IMR-90 (cell line): ENCODE measurements around the gene TUBA3D. TPM values are rescaled to one million over a fixed set of nuclear protein-coding genes. Genes with fewer than 3 reads are reported as not detected.

ENCODE experiments used
- ATAC-seq: fragments of 200-7000 bp; cut with Tn5 transposase; 2 replicates; pipeline ENCODE4 v1.9.1; 2020; ENCODE audit warnings: low read depth, mild to moderate bottlenecking, moderate library complexity
- BruUV-seq: library from RNA; stranded (reverse); fragments of 400-500 nt; replicated peaks from 2 replicates; lab custom pipeline; 2021; lab: Mats Ljungman, UMichigan
- CTCF ChIA-PET: fragments of 300-600 bp; formaldehyde crosslinking; extraction: SDS; loops from one replicate; lab custom pipeline; 2021; ENCODE audit warnings: antibody characterized with exemption; lab: Yijun Ruan, JAX
- POLR2A ChIA-PET: fragments of 300-600 bp; sonication (Branson Sonifier 250); formaldehyde crosslinking; loops from one replicate; lab custom pipeline; 2022; ENCODE audit warnings: antibody characterized with exemption; ENCODE audit not compliant: unreplicated experiment; lab: Charles Lee
- DNase-seq: peaks from one replicate; pipeline ENCODE4 v3.0.0; 2013
- H2AFZ ChIP-seq: replicated peaks from 2 replicates; pipeline ENCODE3; 2013; ENCODE audit warnings: low read length, mild to moderate bottlenecking; ENCODE audit not compliant: poor library complexity
- H2AK5ac ChIP-seq: 2 replicates; pipeline ENCODE4 v1.6.1; 2013; ENCODE audit warnings: low read depth, low read length, inconsistent platforms
- H2AK9ac ChIP-seq: replicated peaks from 2 replicates; pipeline ENCODE3; 2013; ENCODE audit warnings: mild to moderate bottlenecking, low read depth, low read length, moderate library complexity; ENCODE audit not compliant: poor library complexity
- H2BK120ac ChIP-seq: 2 replicates; pipeline ENCODE4 v1.6.1; 2013; ENCODE audit warnings: low read depth, low read length, inconsistent platforms
- H2BK15ac ChIP-seq: 3 replicates; pipeline ENCODE4 v1.6.1; 2013; ENCODE audit warnings: low read depth, low read length, inconsistent platforms
- H2BK20ac ChIP-seq: 2 replicates; pipeline ENCODE4 v1.6.1; 2013; ENCODE audit warnings: low read depth, mild to moderate bottlenecking, inconsistent platforms, low read length, moderate library complexity
- H2BK5ac ChIP-seq: 2 replicates; pipeline ENCODE4 v1.6.1; 2013; ENCODE audit warnings: mild to moderate bottlenecking, low read depth, low read length, inconsistent platforms; ENCODE audit not compliant: poor library complexity, severe bottlenecking
- H3K14ac ChIP-seq: replicated peaks from 2 replicates; pipeline ENCODE4 v1.6.1; 2013; ENCODE audit warnings: low read depth, low read length, inconsistent platforms
- H3K18ac ChIP-seq: 2 replicates; pipeline ENCODE4 v1.6.1; 2013; ENCODE audit warnings: low read depth, low read length, control low read depth
- H3K23ac ChIP-seq: 2 replicates; pipeline ENCODE4 v1.6.1; 2013; ENCODE audit warnings: low read depth, low read length, inconsistent platforms
- H3K27ac ChIP-seq: 2 replicates; pipeline ENCODE4 v1.5.1; 2013; ENCODE audit warnings: mild to moderate bottlenecking, control low read depth, low read length; ENCODE audit not compliant: insufficient read depth
- H3K27me3 ChIP-seq: 2 replicates; pipeline ENCODE4 v1.6.1; 2013; ENCODE audit warnings: low read length; ENCODE audit not compliant: control insufficient read depth, insufficient read depth
- H3K36me3 ChIP-seq: 2 replicates; pipeline ENCODE4 v1.6.1; 2013; ENCODE audit warnings: low read length, mixed read lengths; ENCODE audit not compliant: control insufficient read depth, insufficient read depth
- H3K4ac ChIP-seq: 2 replicates; pipeline ENCODE4 v1.6.1; 2013; ENCODE audit warnings: low read depth, low read length, inconsistent platforms
- H3K4me1 ChIP-seq: 2 replicates; pipeline ENCODE4 v1.6.1; 2013; ENCODE audit warnings: low read length, mixed read lengths; ENCODE audit not compliant: control insufficient read depth, insufficient read depth
- H3K4me2 ChIP-seq: 2 replicates; pipeline ENCODE4 v1.6.1; 2013; ENCODE audit warnings: low read depth, mild to moderate bottlenecking, control low read depth, low read length, moderate library complexity
- H3K4me3 ChIP-seq: 2 replicates; pipeline ENCODE4 v1.5.1; 2013; ENCODE audit warnings: low read depth, mild to moderate bottlenecking, control low read depth, low read length, moderate library complexity; ENCODE audit not compliant: insufficient read depth
- H3K56ac ChIP-seq: 2 replicates; pipeline ENCODE4 v1.6.1; 2013; ENCODE audit warnings: low read length, inconsistent platforms; ENCODE audit not compliant: insufficient read depth; ENCODE audit errors: extremely low read depth
- H3K79me1 ChIP-seq, 2 experiments: 2 replicates each; pipeline ENCODE4 v1.6.1; 2013; ENCODE audit warnings: low read length in 2 of 2, inconsistent platforms in 1 of 2, low read depth in 1 of 2
- H3K9ac ChIP-seq: 2 replicates; pipeline ENCODE4 v1.6.1; 2013; ENCODE audit warnings: low read depth, low read length, control low read depth
- H3K9me1 ChIP-seq: 2 replicates; pipeline ENCODE4 v1.6.1; 2013; ENCODE audit warnings: low read length, inconsistent platforms; ENCODE audit not compliant: insufficient read depth
- H3K9me3 ChIP-seq: 2 replicates; pipeline ENCODE4 v1.6.1; 2013; ENCODE audit warnings: low read length; ENCODE audit not compliant: control insufficient read depth, insufficient read depth
- H4K20me1 ChIP-seq: 2 replicates; pipeline ENCODE4 v1.6.1; 2013; ENCODE audit warnings: low read length, inconsistent platforms; ENCODE audit not compliant: insufficient read depth
- H4K5ac ChIP-seq: 2 replicates; pipeline ENCODE4 v1.6.1; 2013; ENCODE audit warnings: mild to moderate bottlenecking, low read depth, low read length, control low read depth
- H4K8ac ChIP-seq, 2 experiments: 2 replicates each; pipeline ENCODE4 v1.6.1; 2013; ENCODE audit warnings: low read depth in 2 of 2, low read length in 2 of 2, control low read depth in 1 of 2, inconsistent platforms in 1 of 2
- H4K91ac ChIP-seq: 2 replicates; pipeline ENCODE4 v1.6.1; 2013; ENCODE audit warnings: low read depth, low read length, inconsistent platforms; ENCODE audit not compliant: insufficient read depth
- BHLHE40 ChIP-seq: fragments of 150-350 bp; IDR thresholded peaks from 2 replicates; pipeline ENCODE4 v1.6.1; 2016; ENCODE audit warnings: mild to moderate bottlenecking, low read depth, low read length
- CEBPB ChIP-seq: IDR thresholded peaks from 2 replicates; pipeline ENCODE4 v1.6.1; 2012; ENCODE audit warnings: low read depth, low read length, improper control_type of control experiment
- CHD1 ChIP-seq: IDR thresholded peaks from 2 replicates; pipeline ENCODE4 v1.6.1; 2012; ENCODE audit warnings: low read depth, low read length, improper control_type of control experiment
- FOS ChIP-seq: fragments of 150-350 bp; IDR thresholded peaks from 2 replicates; pipeline ENCODE4 v1.6.1; 2016; ENCODE audit warnings: low read depth, low read length
- MAFK ChIP-seq: IDR thresholded peaks from 2 replicates; pipeline ENCODE4 v1.6.1; 2012; ENCODE audit warnings: low read depth, low read length, improper control_type of control experiment
- MAZ ChIP-seq: IDR thresholded peaks from 2 replicates; pipeline ENCODE4 v1.6.1; 2012; ENCODE audit warnings: low read depth, mild to moderate bottlenecking, low read length, improper control_type of control experiment, moderate library complexity, borderline replicate concordance
- MXI1 ChIP-seq: IDR thresholded peaks from 2 replicates; pipeline ENCODE4 v1.6.1; 2012; ENCODE audit warnings: low read depth, mild to moderate bottlenecking, low read length, moderate library complexity, borderline replicate concordance
- NFE2L2 ChIP-seq: fragments of 150-350 bp; IDR thresholded peaks from 2 replicates; pipeline ENCODE4 v1.6.1; 2016; ENCODE audit warnings: low read depth, mild to moderate bottlenecking, low read length
- POLR2A ChIP-seq: IDR thresholded peaks from 2 replicates; pipeline ENCODE4 v1.6.1; 2012; ENCODE audit warnings: mild to moderate bottlenecking, low read depth, low read length
- RAD21 ChIP-seq: IDR thresholded peaks from 2 replicates; pipeline ENCODE4 v1.6.1; 2012; ENCODE audit warnings: low read length, improper control_type of control experiment
- RCOR1 ChIP-seq: IDR thresholded peaks from 2 replicates; pipeline ENCODE4 v1.6.1; 2012; ENCODE audit warnings: mild to moderate bottlenecking, low read length, improper control_type of control experiment; ENCODE audit not compliant: insufficient replicate concordance
- RFX5 ChIP-seq: IDR thresholded peaks from 2 replicates; pipeline ENCODE4 v1.8.0; 2012; ENCODE audit warnings: low read depth, mild to moderate bottlenecking, low read length, moderate library complexity
- SMC3 ChIP-seq: fragments of 150-350 bp; IDR thresholded peaks from 2 replicates; pipeline ENCODE4 v1.6.1; 2016; ENCODE audit warnings: low read depth, mild to moderate bottlenecking, antibody characterized with exemption, low read length, moderate library complexity
- USF2 ChIP-seq: fragments of 150-350 bp; IDR thresholded peaks from 2 replicates; pipeline ENCODE4 v1.6.1; 2017; ENCODE audit warnings: mild to moderate bottlenecking, antibody characterized with exemption, low read length, low read depth
- WGBS, 2 experiments: methylation state at CpG; one replicate each; pipeline versions ENCODE4 v1.1.5 to v1.1.7; 2013; ENCODE audit warnings: missing lambda C conversion rate in 2 of 2; ENCODE audit not compliant: insufficient read length in 1 of 2; ENCODE audit errors: extremely low coverage in 2 of 2; 5-methylcytosine and 5-hydroxymethylcytosine counted together
- dilution Hi-C: fragments of 300-500 bp; cut with HindIII; formaldehyde crosslinking; loops from one replicate; pipeline ENCODE4 v1.14.3; 2018; ENCODE audit warnings: low sequenced_read_pairs; ENCODE audit not compliant: unreplicated experiment
- in situ Hi-C: fragments of 300-500 bp; cut with MboI; formaldehyde crosslinking; loops from 3 replicates; pipeline ENCODE4 v1.14.3; 2019; ENCODE audit warnings: low sequenced_read_pairs, inconsistent platforms, mixed read lengths
- intact Hi-C: fragments of 100-400 bp; cut with micrococcal nuclease; formaldehyde crosslinking; loops from 2 replicates; pipeline ENCODE4 v1.10.0; 2022
- polyA plus RNA-seq, 3 experiments: library from polyadenylated mRNA; depleted of rRNA; stranded (reverse); fragments of >200 nt; gene quantifications; 2 replicates each; pipeline ENCODE4 v1.2.3, GENCODE V29; 2012; ENCODE audit warnings: low replicate concordance in 1 of 3
- total RNA-seq: library from RNA; depleted of rRNA; stranded (reverse); fragments of >200 nt; gene quantifications from 2 replicates; pipeline ENCODE4 v1.2.3, GENCODE V29; 2012
- TF ChIP-seq, protein P1 (sequence below): fragments of 150-350 bp; IDR thresholded peaks from 2 replicates; pipeline ENCODE4 v1.6.1; 2016; ENCODE audit warnings: low read depth, mild to moderate bottlenecking, low read length, moderate library complexity, borderline replicate concordance
- TF ChIP-seq, protein P2 (sequence below): conservative IDR thresholded peaks from 2 replicates; pipeline ENCODE4 v1.5.1; 2012; ENCODE audit warnings: mild to moderate bottlenecking, low read depth, low read length, improper control_type of control experiment

The TUBA3D gene
- total and polyA plus RNA-seq, 2 of the 4 experiments (the other 2 are of a cell fraction), result not detected

DNA sequence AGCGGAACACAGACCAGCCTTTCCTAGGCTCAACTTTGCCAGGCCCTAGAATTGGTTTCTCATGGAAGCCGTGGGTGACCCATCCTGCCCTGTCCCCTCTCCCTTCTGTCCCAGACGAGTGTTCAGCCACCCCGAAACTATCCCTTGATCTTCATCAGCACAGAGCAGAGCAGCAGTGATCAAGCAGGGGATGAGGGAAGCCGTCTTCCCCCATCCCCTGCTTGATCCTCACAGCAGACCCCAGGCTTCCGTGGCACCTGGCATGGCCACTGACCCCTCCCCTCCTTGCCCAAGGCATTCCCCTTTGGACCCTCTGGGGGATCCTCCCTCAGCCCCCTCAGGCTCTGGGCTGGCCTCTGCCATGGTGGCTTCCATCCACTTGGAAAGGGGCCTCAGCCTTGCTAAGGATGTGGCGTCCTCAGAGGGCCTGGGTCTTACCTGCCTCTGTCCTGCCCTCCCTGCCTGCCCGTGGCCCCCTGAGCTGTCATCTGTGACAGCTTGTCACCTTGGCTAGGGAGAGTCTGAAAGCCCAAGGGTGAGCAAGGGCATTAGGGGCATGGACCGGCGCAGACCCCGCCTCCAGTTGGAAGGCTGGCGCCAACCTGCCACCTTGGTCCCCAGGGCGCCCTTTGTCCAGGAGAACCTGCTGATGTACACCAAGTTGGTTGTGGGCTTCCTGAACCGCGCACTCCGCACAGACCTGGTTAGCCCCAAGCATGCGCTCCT, 41.4 kb downstream of the TUBA3D start:
- no peak overlapping the region for H3K23ac ChIP-seq
- H4K8ac ChIP-seq, result no peak overlapping the region
- H3K4me1 ChIP-seq, result no peaks in the 10 kb centered on the region
- no peaks in the 10 kb centered on the region for H3K27me3 ChIP-seq
- H3K4me2 ChIP-seq, result no peak overlapping the region
- no peak overlapping the region for H3K9ac ChIP-seq
- POLR2A ChIA-PET, result no interaction called here
- H3K56ac ChIP-seq, result no peak overlapping the region
- dilution Hi-C loops (no loop called here), in situ Hi-C loops (loop anchor here (25.0 kb wide), 2 partner anchors 405 to 1355 kb away; partner anchors contain the start of gene PLEKHB2), intact Hi-C loops (no loop called here)
- ATAC-seq, result no peak
- H2BK20ac ChIP-seq, result no peak overlapping the region
- CTCF ChIA-PET, result no interaction called here
- no peak overlapping the region for H2BK5ac ChIP-seq
- WGBS, 2 experiments, result 95% methylated on average over 7 of the region's 17 CpGs; no CpG with 5 or more reads in 1 of the 2 experiments
- no peak overlapping the region for H4K91ac ChIP-seq
- H2AK5ac ChIP-seq, result no peak overlapping the region
- no peak overlapping the region for H2BK120ac ChIP-seq
- peak overlapping the region; percentile 21 for H2AFZ ChIP-seq
- H2BK15ac ChIP-seq, result no peak overlapping the region
- DNase-seq, result no peak
- H3K4ac ChIP-seq, result no peak overlapping the region
- no peak overlapping the region for H2AK9ac ChIP-seq
- H4K5ac ChIP-seq, result no peak overlapping the region
- H3K9me1 ChIP-seq, result no peaks in the 10 kb centered on the region
- H3K27ac ChIP-seq, result no peak overlapping the region
- H4K20me1 ChIP-seq, result no peaks in the 10 kb centered on the region
- H3K14ac ChIP-seq, result no peak overlapping the region
- H3K4me3 ChIP-seq, result no peak overlapping the region
- no peaks in the 10 kb centered on the region for H3K79me1 ChIP-seq
- H3K9me3 ChIP-seq, result no peaks in the 10 kb centered on the region
- BruUV-seq, result no TSS peak
- peaks cover 32% of the 10 kb centered on the region for H3K36me3 ChIP-seq
- TF ChIP-seq, protein P1, sequence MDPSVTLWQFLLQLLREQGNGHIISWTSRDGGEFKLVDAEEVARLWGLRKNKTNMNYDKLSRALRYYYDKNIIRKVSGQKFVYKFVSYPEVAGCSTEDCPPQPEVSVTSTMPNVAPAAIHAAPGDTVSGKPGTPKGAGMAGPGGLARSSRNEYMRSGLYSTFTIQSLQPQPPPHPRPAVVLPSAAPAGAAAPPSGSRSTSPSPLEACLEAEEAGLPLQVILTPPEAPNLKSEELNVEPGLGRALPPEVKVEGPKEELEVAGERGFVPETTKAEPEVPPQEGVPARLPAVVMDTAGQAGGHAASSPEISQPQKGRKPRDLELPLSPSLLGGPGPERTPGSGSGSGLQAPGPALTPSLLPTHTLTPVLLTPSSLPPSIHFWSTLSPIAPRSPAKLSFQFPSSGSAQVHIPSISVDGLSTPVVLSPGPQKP, result no peak
- TF ChIP-seq NFE2L2 (no peak), POLR2A (no peak), USF2 (no peak), CEBPB (no peak), MXI1 (no peak), MAFK (no peak), CHD1 (no peak), RCOR1 (no peak), RFX5 (no peak), RAD21 (no peak), SMC3 (no peak), MAZ (no peak), FOS (no peak), BHLHE40 (no peak)
- TF ChIP-seq, protein P2, sequence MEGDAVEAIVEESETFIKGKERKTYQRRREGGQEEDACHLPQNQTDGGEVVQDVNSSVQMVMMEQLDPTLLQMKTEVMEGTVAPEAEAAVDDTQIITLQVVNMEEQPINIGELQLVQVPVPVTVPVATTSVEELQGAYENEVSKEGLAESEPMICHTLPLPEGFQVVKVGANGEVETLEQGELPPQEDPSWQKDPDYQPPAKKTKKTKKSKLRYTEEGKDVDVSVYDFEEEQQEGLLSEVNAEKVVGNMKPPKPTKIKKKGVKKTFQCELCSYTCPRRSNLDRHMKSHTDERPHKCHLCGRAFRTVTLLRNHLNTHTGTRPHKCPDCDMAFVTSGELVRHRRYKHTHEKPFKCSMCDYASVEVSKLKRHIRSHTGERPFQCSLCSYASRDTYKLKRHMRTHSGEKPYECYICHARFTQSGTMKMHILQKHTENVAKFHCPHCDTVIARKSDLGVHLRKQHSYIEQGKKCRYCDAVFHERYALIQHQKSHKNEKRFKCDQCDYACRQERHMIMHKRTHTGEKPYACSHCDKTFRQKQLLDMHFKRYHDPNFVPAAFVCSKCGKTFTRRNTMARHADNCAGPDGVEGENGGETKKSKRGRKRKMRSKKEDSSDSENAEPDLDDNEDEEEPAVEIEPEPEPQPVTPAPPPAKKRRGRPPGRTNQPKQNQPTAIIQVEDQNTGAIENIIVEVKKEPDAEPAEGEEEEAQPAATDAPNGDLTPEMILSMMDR, result no peak
- no peak overlapping the region for H3K18ac ChIP-seq
